GM11168 (cell line): ENCODE measurements around the gene L3MBTL4.

Experiments used
- in situ Hi-C: fragments of 300-500 bp; cut with MboI; formaldehyde crosslinking; loops from one replicate; pipeline ENCODE4 v1.12.0; 2022; ENCODE audit warnings: low sequenced_read_pairs; ENCODE audit not compliant: unreplicated experiment

L3MBTL4 gene

DNA sequence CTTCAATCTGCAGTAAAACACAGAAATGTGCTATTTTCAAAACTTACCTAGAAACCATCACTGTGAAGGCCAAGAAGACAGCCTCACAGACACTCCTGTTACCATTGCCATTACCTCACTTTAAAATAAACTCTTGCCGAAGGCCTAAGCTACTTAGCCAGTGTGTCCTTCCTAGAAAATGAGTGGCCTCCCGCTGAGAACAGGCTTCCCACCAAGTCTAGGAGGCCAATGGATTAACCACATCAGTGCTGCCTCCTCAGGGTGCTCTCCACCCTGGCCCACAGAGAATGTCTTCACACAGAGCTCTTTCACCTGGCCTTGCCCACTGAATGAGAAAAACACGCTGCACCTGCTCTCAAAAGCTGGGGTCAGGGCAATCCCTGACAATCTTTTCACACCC is 47.5 kb downstream of the L3MBTL4 start:
- in situ Hi-C loops: no loop called here

DNA sequence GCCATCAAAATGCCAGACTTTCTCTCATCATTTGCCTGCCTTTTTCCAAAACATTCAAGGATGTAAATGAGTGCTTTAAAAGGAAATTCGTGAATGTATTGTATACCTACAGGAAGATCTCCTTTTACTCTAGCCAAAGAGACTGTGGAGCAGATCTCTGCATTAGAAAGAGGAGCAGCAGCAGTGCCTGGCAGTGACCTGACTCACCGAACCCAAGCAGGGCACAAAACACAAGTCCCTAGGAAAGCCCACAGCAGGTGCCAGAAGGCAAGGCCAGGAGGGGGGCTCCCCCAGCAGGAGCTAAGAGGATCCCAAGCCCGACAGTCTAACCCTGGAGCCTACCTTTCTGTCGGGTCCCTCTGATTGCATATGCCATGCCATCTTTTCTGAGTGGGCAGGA is 47.9 kb downstream of the L3MBTL4 start:
- in situ Hi-C loops: no loop called here

DNA sequence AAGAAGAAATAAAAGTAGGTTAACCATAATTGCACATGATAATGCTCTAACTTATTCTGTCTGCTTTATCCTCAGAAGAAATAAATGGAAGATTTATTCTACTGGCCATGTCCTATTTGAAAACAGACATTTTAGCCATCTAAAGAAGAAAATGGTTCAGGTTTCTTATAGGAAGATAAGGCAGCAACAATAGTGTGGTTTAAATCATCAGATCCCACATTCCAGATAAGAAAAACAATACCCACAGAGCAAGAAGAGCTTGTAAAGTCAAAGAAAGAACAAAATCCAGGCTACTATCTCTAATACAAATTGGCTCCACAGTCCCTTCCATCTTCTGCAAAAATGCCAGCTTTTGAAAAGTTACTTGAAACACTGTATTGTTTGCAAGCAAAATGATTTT is 49.3 kb downstream of the L3MBTL4 start:
- in situ Hi-C loops: no loop called here

DNA sequence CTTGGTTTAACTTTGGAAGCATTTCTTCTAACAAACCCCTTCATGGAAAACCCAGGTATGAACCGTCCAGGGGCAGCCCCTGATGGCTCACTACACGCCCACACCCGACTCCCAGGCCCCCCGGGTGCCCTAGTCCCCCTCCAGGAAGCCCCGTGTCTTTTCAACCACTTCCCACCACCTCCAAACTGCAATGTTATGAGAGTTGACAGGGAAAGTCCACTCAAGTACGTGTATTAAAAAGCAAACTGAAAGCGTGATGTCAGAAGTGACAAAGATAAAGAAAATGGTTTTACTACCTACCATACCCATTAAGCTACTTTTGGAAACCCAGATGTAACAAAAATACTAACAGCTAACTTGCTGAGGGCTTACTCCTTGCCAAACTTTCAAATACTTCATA is 51.5 kb downstream of the L3MBTL4 start:
- in situ Hi-C loops: no loop called here

DNA sequence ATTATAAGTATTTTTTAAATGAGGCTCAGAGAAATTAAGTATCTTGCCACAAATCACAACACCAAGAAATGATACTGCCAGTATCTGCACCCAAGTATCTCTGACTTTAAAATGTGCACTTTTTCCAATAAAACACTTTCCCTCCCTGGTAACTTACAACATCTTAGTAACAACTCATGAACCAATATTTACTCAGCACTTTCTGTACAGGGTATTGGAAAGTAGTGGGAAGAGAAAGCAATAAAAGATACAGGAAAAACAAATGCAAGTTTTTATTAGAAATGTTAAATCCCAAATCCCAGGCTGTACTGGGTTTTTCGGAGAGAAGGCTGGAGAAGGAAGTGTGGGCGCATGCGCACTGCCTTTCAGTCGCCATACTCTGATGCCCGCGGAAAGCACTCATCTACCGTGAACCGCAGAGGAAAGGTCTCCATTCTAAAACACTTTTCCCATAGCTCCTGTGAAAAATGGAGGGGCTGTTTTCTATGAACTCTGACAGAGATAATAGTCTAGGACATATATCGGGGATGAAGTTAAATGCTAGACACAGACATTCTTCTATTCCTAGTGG is 52.1 kb downstream of the L3MBTL4 start:
- in situ Hi-C loops: no loop called here

DNA sequence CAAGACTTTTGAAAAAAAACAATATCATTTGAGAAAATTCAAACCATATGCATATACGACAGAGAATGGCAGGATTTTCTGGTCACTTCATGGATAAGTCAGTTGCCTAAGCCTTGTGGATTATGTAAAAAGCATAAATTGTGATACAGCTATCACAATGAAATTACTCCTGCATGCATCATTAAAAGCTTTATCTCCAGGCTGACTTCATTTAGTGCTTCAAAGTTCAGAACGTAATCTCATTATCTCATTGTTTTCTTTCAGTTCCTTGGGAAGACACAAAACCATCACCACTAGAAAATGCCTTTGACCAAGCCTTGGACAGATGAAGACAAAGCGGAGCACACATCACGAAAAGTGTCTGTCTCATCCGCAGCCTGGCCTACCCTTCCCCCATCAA is 57.0 kb downstream of the L3MBTL4 start:
- in situ Hi-C loops: no loop called here

DNA sequence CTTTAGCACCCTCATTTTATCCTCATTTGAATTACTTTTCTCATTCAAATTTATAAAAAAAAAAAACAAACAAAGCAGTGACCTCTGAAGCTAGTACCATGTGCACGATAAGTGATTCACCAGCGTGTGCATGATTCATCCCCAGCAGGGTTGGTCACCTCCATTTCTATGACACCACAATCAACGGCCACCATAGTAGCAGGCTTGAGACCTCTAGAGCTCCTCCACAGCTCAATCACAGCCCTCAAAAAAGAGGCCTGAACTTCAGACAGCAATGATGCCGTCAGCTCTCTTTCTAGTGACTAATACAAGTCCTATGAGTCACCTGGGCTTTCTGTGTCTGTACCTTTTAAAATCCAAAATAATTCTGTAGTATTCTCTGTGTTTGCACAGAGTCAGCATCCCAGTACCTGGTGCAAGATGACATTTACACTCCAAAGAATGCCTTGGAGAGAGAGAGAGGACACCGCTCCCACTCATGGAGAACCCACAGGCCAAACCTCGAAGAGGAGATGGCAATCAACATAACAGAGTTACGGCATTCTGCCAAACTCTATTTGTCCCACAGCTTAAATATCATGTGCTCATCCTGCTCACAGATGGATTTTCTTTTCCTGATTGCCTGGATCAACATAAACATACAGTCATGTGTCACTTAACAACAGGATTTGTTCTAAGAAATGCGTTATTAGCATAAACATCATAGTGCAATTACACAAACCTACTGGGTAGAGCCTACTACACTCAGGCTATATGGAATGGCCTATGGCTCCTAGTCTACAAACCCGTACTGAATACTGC is 58.7 kb downstream of the L3MBTL4 start:
- in situ Hi-C loops: no loop called here

DNA sequence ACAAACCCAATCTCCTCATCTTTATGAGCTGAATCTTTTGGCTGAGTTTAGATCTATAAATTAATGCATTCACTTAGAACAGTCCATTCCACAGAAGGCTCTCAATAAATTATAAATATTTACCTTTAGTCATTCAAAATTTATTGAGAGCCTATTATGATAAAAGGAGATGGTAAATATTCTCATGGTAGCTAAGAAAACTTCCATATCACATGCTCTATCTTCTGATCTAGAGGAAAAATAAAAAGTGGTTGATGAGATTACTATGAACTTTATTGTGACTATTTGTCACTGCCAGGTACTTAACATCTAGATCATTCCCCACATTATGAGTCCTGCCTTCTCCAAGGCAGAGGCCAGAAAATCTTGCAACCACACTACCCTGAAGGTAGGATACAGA is 62.4 kb downstream of the L3MBTL4 start:
- in situ Hi-C loops: no loop called here

DNA sequence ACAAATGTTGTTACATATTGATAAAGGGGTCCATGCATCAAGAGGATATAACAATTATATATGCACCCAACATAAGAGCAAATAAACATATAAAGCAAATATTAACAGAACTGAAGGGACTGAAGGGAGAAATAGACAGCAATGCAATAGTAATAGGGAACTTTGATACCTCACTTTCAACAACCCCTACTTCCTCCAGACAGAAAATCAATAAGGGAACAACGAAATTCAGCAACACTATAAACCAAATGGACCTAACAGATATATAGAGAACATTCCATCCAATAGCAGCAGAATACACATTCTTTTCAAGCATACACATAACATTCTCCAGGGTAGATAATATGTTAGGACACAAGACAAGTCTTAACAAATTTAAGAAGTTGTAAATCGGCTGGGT is 71.7 kb downstream of the L3MBTL4 start:
- in situ Hi-C loops: no loop called here

DNA sequence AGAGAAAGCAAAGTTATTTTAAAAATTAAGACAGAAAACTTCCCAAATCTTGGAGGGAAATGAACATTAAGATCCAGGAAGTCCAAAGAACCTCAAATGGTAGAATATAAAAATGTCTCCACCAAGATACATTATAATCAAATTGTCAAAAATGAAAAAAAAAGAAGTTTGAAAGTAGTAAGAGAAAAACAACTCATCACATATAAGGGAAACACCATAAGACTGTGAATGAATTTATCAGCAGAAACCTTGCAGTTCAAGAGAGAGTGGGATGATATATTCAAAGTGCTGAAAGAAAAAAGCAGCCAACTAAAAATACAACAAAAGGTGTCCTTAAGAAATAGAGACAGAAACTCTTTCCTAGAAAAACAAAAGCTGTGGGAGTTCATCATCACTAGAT is 73.0 kb downstream of the L3MBTL4 start:
- in situ Hi-C loops: no loop called here

DNA sequence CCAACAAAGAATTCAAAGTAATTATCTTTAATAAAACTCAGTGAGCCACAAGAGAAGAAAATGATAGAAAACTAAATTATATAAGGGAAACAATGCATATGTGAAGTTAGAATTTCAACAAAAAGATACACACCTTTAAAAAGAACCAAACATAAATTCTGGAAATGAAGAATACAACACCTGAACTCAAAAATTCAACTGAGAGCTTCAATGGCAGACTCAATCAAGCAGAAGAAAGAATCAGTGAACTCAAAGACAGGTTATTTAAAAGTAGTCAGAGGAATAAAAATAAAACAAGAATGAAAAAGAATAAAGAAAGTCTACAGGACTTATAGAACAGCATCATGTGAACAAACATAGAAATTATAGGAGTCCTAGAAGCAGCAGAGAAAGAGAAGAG is 73.4 kb downstream of the L3MBTL4 start:
- in situ Hi-C loops: no loop called here

DNA sequence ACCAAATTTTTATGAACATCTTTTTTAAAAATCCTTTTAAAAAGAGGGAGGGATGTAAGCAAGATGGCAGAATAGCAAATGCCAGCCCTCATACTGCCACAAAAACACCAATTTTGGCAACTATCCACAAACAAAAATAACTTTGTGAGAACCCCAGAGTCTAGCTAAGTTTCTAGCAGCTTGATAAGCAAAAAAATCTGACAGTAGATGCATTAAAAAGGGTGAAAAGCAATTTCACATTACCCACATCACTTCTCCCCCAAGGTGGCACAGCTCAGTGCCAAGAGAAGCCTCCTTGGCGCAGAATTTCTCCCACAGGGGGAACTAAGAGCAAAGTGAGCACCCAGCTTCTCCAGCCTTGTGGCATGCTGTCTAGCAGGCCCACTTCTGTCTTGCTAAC is 74.6 kb downstream of the L3MBTL4 start:
- in situ Hi-C loops: no loop called here

DNA sequence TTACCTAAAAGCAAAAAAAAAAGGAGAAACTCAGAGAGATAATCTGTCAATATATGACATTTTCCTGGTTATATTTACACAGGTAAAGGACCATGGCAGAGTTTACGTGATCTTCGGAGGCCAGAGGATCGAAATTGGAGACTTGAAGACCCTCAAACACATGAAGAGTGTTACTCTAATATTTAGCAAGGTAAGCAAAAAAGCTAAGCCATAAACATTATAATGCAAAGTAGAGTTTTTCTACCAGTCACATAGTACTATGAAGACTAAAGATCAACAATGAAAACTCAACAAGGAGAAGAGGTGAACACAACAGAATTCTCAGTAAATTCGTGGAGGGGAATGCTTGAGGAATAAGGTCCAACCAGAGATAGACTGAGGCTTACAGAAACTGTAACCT is 78.5 kb downstream of the L3MBTL4 start:
- in situ Hi-C loops: no loop called here

DNA sequence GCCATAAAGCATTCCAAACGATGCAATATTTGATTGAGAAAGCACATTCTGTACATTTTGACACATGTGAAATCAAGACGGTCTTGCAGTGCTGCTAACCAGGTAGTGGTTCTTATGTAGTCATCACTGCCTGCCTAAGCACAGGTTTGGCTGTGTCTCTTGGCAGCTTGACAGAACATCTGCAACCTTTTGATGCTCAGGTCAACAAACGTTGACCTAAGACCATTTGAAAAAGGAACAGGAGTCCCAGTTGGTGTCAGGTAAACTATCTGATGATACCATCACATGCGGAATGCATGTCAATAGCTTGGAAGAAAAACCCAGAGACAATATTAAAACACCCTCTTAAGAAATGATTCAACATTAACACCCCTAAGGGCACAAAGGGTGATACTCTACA is 80.7 kb downstream of the L3MBTL4 start:
- in situ Hi-C loops: no loop called here

DNA sequence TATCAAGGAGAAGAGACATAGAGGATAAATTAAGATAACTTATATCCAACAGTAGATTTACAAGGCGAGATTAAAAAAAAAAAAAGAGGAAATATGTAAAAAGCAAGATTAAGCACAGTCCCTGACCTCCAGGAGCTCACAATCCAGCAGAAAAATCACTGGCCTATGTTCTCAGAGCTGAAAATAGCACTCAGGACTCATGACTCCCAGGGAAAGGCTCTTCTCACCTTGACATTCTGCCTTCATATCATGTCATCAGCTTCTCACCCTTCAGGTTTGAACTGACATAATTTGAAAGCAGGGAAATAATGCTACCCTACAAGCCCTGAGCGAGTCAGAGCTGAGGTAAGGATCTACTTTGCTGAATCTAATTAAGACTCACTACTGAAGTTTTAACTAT is 82.8 kb downstream of the L3MBTL4 start:
- in situ Hi-C loops: no loop called here

DNA sequence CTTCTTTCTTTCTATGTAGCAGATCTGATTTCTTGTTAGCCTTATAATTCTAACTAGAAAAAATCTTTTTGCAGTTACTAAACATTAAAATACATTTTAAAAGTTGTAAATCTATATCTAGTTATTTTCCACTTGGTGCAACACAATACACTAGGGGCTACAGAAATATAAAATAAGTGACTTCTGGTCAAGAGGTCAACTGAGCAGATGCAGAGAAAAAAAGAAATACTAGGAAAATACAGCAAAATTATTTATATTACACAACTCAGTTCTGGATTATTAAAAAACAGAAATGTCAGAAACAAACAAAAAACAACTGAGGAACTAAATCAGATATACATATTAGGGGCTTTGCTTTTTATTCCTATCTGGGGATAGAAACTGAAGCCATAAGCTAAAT is 83.9 kb downstream of the L3MBTL4 start:
- in situ Hi-C loops: no loop called here

DNA sequence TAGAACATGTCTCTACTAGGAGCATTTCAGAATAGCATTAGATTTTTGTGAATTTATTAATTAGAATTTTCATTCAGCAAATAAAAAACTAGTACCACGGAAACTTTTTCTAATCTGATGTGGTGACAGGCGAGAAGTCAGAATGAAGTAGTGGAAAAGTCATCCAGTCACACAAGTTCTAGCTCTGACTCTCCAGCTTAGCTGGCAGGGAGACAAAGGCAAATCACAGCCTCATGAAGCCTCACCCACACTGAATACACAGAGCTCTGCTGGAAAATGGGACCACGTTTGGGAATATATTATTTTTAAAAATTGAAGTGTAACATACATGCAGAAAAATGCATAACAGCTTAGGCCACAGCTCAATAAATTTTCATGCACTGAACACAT is 86.1 kb downstream of the L3MBTL4 start:
- in situ Hi-C loops: no loop called here

DNA sequence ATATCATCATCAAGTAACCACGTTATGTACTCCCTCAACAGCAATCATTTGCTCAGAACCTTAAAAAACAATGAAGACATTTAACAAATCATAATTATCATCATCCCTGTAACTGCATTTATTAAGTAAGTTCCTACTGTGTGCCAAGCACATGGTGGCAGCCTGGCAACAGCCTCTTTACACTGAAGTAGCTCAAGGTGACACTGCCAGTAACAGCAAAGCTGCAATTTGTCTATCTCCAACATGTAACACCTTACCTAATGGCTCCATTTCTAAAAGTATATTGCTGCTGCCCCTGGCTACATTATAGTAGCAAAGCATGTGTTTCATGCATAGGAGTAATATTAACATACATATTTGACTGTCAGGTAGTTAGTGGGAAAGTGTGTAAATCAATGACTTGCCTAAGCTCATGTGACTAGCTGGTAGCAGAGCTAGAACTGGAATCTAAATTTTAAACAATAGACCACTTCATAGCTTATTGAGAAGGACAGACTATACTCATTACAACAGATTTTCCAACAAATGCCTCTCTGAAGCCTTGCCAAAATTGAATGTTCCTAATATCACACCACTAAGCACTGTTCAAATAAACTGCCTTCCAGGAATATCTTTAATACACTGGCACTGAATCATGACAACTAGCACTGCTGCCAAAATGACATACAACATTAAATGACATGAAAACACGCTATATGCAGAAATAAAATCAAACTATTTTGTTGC is 86.7 kb downstream of the L3MBTL4 start:
- in situ Hi-C loops: no loop called here

DNA sequence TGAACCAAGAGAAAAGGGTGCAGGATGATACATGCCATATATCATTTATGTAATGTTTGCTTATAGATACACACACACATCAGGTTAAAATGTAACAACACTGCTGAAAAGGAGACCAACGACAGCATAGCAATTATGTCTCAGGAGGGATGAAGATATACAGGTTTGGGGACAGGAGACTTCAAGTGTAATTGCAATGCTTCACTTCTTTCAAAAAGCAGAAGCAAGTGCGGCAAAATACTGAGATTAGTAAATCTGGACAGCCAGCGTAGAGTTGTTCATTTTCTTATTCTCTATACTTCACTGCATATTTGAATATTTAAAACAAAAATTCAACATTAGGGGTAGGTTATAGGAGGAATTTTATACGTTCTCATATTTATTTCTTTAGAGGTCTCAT is 87.2 kb downstream of the L3MBTL4 start:
- in situ Hi-C loops: no loop called here

DNA sequence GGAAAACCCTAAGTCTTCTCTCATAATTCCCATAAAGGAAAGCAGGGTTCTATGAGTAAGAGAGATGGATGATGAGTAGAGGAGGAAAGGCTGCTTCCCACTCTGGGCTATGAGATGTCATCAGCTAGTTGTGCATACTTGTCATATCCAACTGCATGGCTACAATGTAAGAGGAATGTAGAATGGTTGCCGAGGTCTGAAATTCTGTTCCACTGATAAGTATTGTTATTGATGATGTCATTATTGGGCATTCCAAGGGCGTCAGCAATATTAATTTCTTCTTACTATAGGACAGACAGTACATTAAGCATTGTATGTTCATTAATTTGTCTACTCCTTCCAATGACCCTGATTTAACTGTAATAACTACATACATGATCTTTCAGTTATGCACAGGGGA is 88.1 kb downstream of the L3MBTL4 start:
- in situ Hi-C loops: no loop called here

DNA sequence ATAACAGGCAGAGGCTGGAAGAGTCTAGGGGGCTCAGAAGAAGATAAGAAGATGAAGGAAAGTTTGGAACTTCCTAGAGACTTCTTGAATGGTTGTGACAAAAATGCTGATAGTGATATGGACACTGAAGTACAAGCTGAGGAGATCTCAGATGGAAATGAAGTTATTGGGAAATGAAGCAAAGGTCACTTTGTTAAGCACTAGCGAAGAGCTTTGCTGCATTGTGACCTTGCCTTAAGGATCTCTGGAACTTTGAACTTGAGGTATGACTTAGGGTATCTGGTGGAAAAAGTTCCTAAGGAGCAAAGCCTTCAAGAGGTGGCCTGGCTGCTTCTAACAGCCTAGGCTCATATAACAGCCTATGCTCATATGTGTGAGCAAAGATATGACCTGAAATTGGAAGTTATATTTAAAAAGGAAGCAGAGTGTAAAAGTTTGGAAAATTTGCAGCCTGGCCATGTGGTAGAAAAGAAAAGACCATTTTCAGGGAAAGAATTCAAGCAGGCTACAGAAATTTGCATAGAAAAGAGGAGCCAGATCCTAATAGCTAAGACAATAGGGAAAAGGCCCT is 91.3 kb downstream of the L3MBTL4 start:
- in situ Hi-C loops: no loop called here
